Left ventricle myocardium inferior (tissue), 1 donor: Measurements from ENCODE around the gene AP3D1. TPM values are rescaled to one million over a fixed set of nuclear protein-coding genes. Genes with fewer than 3 reads are reported as not detected.

ENCODE experiments used
- DNase-seq: peaks from one replicate; pipeline ENCODE4 v3.0.0-alpha.2; 2020
- H3K27ac ChIP-seq: fragments of 200-600 bp; replicated peaks from 2 replicates; pipeline ENCODE4 v1.8.0; 2021
- H3K27me3 ChIP-seq: fragments of 200-600 bp; 2 replicates; pipeline ENCODE4 v1.8.0; 2021; ENCODE audit warnings: low read depth
- H3K36me3 ChIP-seq: fragments of 200-600 bp; 2 replicates; pipeline ENCODE4 v1.8.0; 2021
- H3K4me1 ChIP-seq: fragments of 200-600 bp; 2 replicates; pipeline ENCODE4 v1.8.0; 2021
- H3K4me3 ChIP-seq: fragments of 200-600 bp; 2 replicates; pipeline ENCODE4 v1.8.0; 2021; ENCODE audit warnings: mild to moderate bottlenecking, moderate library complexity
- H3K9me3 ChIP-seq: fragments of 200-600 bp; replicated peaks from 2 replicates; pipeline ENCODE4 v1.8.0; 2021
- intact Hi-C: fragments of 100-400 bp; cut with micrococcal nuclease; formaldehyde crosslinking; loops from one replicate; pipeline ENCODE4 v1.11.0; 2022
- total RNA-seq: library from RNA; stranded (reverse); fragmentation: NEBNext Ultra II Directional; extraction: Animal tissue kit (Norgen Biotek cat#: 25700); gene quantifications from one replicate; pipeline ENCODE4 v1.2.1, GENCODE V29; 2021
- TF ChIP-seq, protein P1 (sequence below): fragments of 200-600 bp; IDR thresholded peaks from 2 replicates; pipeline ENCODE4 v1.8.0; 2021; ENCODE audit warnings: antibody characterized with exemption, mild to moderate bottlenecking, borderline replicate concordance
- donor health status: DM: no; HTN: yes; CAD: no; lungs with severe emphysema.

The AP3D1 gene
- total RNA-seq, 1 donor from 2014 or later = 75.4 TPM

- no peaks in the 10 kb centered on the region for H3K9me3 ChIP-seq
- no peak overlapping the region for H3K27ac ChIP-seq
- H3K4me1 ChIP-seq = peaks cover 59% of the 10 kb centered on the region
- H3K36me3 ChIP-seq = peaks cover 7% of the 10 kb centered on the region
- DNase-seq = no peak
- H3K27me3 ChIP-seq = no peaks in the 10 kb centered on the region
- TF ChIP-seq, protein P1, sequence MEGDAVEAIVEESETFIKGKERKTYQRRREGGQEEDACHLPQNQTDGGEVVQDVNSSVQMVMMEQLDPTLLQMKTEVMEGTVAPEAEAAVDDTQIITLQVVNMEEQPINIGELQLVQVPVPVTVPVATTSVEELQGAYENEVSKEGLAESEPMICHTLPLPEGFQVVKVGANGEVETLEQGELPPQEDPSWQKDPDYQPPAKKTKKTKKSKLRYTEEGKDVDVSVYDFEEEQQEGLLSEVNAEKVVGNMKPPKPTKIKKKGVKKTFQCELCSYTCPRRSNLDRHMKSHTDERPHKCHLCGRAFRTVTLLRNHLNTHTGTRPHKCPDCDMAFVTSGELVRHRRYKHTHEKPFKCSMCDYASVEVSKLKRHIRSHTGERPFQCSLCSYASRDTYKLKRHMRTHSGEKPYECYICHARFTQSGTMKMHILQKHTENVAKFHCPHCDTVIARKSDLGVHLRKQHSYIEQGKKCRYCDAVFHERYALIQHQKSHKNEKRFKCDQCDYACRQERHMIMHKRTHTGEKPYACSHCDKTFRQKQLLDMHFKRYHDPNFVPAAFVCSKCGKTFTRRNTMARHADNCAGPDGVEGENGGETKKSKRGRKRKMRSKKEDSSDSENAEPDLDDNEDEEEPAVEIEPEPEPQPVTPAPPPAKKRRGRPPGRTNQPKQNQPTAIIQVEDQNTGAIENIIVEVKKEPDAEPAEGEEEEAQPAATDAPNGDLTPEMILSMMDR = no peak
- H3K4me3 ChIP-seq = no peak overlapping the region
- intact Hi-C loops = no loop called here
Observed at GRCh38 chr19:2180881-2181632, 29.7 kb upstream of the AP3D1 start.

GRCh38 chr19:2180114-2180513 is 28.7 kb upstream of the AP3D1 start:
- intact Hi-C loops = no loop called here
- Histone ChIP-seq H3K9me3 (no peaks in the 10 kb centered on the region), H3K36me3 (peaks cover 7% of the 10 kb centered on the region), H3K27me3 (no peaks in the 10 kb centered on the region), H3K4me1 (peaks cover 54% of the 10 kb centered on the region), H3K27ac (no peak overlapping the region), H3K4me3 (no peak overlapping the region)
- no peak for DNase-seq
- TF ChIP-seq, protein P1 = no peak

DNA sequence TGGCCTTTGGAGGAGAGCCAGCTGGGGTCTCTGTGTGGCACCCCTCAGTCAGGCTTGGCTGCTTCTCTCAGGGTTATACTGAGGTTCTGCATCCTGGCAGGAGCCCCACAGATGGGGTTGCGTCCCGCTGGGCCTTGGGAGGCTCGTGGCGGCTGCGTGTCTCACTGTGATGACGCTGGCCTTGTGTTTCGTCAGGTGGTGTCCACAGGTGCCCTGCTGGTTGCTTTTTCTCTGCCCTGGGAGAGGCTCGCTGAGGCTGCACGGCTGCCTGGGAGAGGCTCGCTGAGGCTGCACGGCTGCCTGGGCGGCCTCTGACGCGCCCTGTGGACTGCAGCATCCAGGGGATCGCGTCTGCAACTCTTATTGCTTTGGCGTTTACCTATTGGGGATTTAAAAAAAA is 27.7 kb upstream of the AP3D1 start:
- intact Hi-C loops = no loop called here
- no peak for DNase-seq
- H3K36me3 ChIP-seq = peaks cover 7% of the 10 kb centered on the region
- peaks cover 47% of the 10 kb centered on the region for H3K4me1 ChIP-seq
- TF ChIP-seq, protein P1 = no peak
- H3K9me3 ChIP-seq = no peaks in the 10 kb centered on the region
- H3K27ac ChIP-seq = no peak overlapping the region
- H3K4me3 ChIP-seq = no peak overlapping the region
- H3K27me3 ChIP-seq = no peaks in the 10 kb centered on the region

- H3K27ac ChIP-seq = no peak overlapping the region
- no peaks in the 10 kb centered on the region for H3K9me3 ChIP-seq
- H3K4me3 ChIP-seq = no peak overlapping the region
- no peak for DNase-seq
- no peaks in the 10 kb centered on the region for H3K27me3 ChIP-seq
- TF ChIP-seq, protein P1 = no peak
- H3K36me3 ChIP-seq = peaks cover 3% of the 10 kb centered on the region
- H3K4me1 ChIP-seq = peaks cover 65% of the 10 kb centered on the region
- intact Hi-C loops = no loop called here
Observed at GRCh38 chr19:2176337-2176994, 25.1 kb upstream of the AP3D1 start.

DNA sequence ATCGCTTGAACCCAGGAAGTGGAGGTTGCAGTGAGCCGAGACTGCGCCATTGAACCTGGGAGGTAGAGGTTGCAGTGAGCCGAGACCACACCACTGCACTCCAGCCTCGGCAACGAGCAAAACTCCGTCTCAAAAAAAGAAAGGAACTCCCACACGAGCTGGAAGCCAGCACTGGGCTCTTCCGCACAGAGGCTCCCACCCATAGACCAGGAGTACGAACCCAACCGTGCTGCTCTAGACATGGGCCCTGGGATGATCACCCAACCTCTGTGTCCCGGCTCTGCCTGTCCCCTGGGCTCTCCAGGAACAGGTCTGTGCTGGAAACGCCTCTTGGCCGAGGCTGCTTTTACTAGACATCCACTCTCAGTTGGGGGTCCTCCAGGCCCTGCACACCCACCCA is 24.4 kb upstream of the AP3D1 start:
- H3K27ac ChIP-seq = no peak overlapping the region
- no peak overlapping the region for H3K4me3 ChIP-seq
- no peak for DNase-seq
- intact Hi-C loops = no loop called here
- TF ChIP-seq, protein P1 = no peak
- H3K9me3 ChIP-seq = no peaks in the 10 kb centered on the region
- H3K4me1 ChIP-seq = peaks cover 66% of the 10 kb centered on the region
- peaks cover 3% of the 10 kb centered on the region for H3K36me3 ChIP-seq
- H3K27me3 ChIP-seq = no peaks in the 10 kb centered on the region
